ENCODE data around the gene MYCBP2. TPM values are rescaled to one million over a fixed set of nuclear protein-coding genes. Genes with fewer than 3 reads are reported as not detected.

MYCBP2 gene
- total and polyA plus RNA-seq, 9 donors, result 45.6 to 145 (median 100) TPM

DNA sequence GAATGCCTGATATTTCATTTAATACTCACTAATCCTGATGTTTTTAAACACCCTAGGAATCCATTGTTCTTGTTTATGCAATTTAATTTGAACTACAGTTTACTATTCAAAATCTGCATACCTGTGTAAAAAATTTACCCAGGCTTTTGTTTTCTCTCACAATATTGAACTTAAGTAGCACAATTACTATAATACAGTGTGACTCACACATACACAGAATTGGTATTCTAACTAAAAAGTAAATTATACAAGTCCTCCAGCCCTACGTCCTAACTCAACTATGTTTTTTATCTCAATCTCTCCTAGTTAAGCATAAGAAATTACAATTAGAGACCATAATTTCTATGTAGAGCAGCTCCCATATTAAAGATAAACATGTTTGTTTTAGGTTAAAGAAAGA lies 41.8 kb downstream of the MYCBP2 start:
- Histone ChIP-seq H3K4me3 (no peak overlapping the region), H3K4me1 (ENCODE audit: insufficient read depth) (no peaks in the 10 kb centered on the region), H3K27me3 (no peaks in the 10 kb centered on the region), H3K9me3 (no peaks in the 10 kb centered on the region), H3K27ac (no peak overlapping the region), H3K36me3 (no peaks in the 10 kb centered on the region)
- 84 to 91% (median 89%) methylated on average over 1 of the region's 1 CpG for WGBS, 3 donors
- intact Hi-C loops (cut with DNase I), result no loop called here
- DNase-seq, result no peak
- TF ChIP-seq EP300 (IDR thresholded peaks at IDR 0.05) (no peak), POLR2A (IDR thresholded peaks at IDR 0.05) (no peak), CTCF (IDR thresholded peaks at IDR 0.05) (no peak)

DNA sequence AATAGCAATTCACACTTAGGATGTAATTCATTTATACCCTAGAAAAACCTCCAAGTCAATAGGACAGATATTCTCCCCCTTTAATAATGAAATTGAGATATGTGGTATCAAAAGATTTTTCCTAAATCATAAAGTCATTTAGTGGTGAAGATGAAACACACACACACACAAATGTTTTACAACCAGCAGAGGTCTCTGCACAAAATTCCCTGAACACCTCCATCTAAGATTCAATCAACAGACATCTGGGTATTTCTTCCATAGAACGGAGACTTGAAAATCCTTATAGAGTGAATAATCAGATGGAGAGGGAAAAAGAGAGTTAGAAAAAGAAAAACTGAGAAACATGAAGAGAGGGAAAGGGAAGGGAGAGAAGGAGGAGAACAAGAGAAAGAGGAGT lies 52.8 kb downstream of the MYCBP2 start:
- H3K36me3 ChIP-seq, result no peaks in the 10 kb centered on the region
- no peak for TF ChIP-seq CTCF (IDR thresholded peaks at IDR 0.05)
- no peak for TF ChIP-seq POLR2A (IDR thresholded peaks at IDR 0.05)
- TF ChIP-seq EP300 (IDR thresholded peaks at IDR 0.05), result no peak
- 95 to 98% (median 96%) methylated on average over 1 of the region's 1 CpG for WGBS, 3 donors
- H3K27me3 ChIP-seq, result no peaks in the 10 kb centered on the region
- no peak overlapping the region for H3K27ac ChIP-seq
- H3K4me1 ChIP-seq (ENCODE audit: insufficient read depth), result no peaks in the 10 kb centered on the region
- H3K4me3 ChIP-seq, result no peak overlapping the region
- intact Hi-C loops (cut with DNase I), result no loop called here
- no peak for DNase-seq
- H3K9me3 ChIP-seq, result no peaks in the 10 kb centered on the region

DNA sequence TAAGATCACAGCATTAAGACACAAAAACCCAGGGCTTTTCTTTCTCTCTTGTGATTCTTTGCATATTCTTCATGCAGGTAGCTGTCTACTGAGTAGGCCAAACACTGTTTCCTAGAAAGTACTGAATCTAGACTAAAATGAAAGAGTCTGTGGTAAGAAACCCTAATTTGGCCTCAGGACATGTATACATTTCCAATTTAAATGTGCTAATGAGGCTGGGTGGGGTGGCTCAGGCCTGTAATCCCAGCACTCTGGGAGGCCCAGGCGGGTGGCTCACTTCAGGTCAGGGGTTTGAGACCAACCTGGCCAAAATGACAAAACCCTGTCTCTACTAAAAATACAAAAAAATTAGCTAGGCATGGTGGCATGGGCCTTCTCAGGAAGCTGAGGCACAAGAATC lies 57.8 kb downstream of the MYCBP2 start:
- H3K27ac ChIP-seq, result no peak overlapping the region
- no peaks in the 10 kb centered on the region for H3K27me3 ChIP-seq
- no peaks in the 10 kb centered on the region for H3K4me1 ChIP-seq (ENCODE audit: insufficient read depth)
- no peak overlapping the region for H3K4me3 ChIP-seq
- H3K9me3 ChIP-seq, result no peaks in the 10 kb centered on the region
- H3K36me3 ChIP-seq, result no peaks in the 10 kb centered on the region
- no peak for DNase-seq
- intact Hi-C loops (cut with DNase I), result no loop called here
- TF ChIP-seq EP300 (IDR thresholded peaks at IDR 0.05) (no peak), POLR2A (IDR thresholded peaks at IDR 0.05) (no peak), CTCF (IDR thresholded peaks at IDR 0.05) (no peak)
- 98 to 100% (median 100%) methylated on average over 1 of the region's 1 CpG for WGBS, 3 donors

DNA sequence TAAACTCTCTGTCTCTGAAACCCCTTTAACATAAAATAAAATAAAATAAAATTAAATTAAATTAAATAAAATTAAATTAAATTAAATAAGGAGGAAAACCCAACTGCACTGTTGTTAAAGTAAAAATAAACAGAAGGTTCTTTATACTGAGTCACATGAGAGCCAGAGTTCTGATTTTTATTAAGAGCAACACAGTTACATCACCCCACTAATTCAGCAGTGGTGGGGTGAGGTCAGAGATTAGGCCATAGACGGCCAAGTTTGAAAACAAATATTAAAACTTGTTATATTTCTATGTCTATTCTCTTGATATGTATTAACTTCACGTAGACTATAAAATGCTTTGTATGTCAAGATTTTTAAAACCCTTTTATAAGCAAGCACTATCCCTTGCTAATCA lies 59.5 kb downstream of the MYCBP2 start:
- 59 to 66% (median 60%) methylated on average over 2 of the region's 2 CpGs for WGBS, 3 donors
- no peak overlapping the region for H3K27ac ChIP-seq

More for the DNA sequence above, 59.5 kb downstream of the MYCBP2 start:
- no peaks in the 10 kb centered on the region for H3K4me1 ChIP-seq (ENCODE audit: insufficient read depth)
- no peak for TF ChIP-seq EP300 (IDR thresholded peaks at IDR 0.05)
- TF ChIP-seq POLR2A (IDR thresholded peaks at IDR 0.05), result no peak
- no peak for TF ChIP-seq CTCF (IDR thresholded peaks at IDR 0.05)
- H3K9me3 ChIP-seq, result no peaks in the 10 kb centered on the region
- no peak for DNase-seq
- no peak overlapping the region for H3K4me3 ChIP-seq
- no peaks in the 10 kb centered on the region for H3K27me3 ChIP-seq
- intact Hi-C loops (cut with DNase I), result no loop called here
- no peaks in the 10 kb centered on the region for H3K36me3 ChIP-seq
